ENCODE results near the gene CHST8. TPM values are rescaled to one million over a fixed set of nuclear protein-coding genes. Genes with fewer than 3 reads are reported as not detected.

Gene CHST8
- total RNA-seq, 1 donor from 2014 or later: not detected

DNA sequence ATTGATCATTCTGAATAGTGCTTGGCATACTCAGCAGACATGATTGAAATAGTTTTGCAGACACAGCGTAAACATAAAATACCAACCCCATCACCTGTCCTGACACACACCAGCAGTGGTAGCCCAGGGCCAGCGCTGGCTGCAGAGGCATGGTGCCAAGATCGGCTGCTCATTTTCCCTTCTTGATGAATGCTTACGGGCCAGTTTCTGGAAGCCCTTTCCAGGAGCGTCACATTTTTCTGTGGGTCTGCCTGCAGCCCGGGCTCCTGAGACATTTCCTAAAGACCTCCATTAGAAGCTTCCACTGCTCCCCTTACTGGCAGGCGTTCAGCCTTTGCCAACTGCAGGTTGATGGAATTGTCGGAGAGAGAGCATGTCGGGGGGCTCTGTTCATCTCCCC is 48.6 kb downstream of the CHST8 start:
- no peaks in the 10 kb centered on the region for H3K4me1 ChIP-seq (ENCODE audit: insufficient read depth, low read length)
- no peaks in the 10 kb centered on the region for H3K79me2 ChIP-seq (ENCODE audit: insufficient read depth, low read length)
- no peak for DNase-seq (ENCODE audit: low read depth)

DNA sequence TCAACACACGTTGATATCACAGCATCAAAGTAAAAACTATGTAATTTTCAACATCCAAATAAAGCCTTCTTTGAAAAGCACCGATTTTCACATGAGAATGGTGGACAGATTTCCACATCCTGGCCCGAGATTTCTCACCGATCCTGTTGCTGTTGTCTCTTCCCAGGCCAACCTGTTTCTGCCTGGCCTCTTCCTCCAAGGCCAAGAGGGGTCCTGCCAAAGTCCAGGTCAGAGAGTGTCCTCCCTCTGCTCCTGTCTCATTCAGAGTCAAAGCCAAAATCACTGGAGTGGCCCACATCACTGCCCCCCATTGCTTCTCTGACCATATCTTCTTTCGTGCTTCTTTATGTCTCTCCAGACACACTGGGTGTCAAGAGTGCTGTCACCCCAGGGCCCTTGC is 49.5 kb downstream of the CHST8 start:
- no peak overlapping the region for H3K27ac ChIP-seq (ENCODE audit: low read depth, low read length)
- Mint-ChIP-seq H3K27me3 (ENCODE audit: low read depth, unreplicated experiment) (peaks cover 64% of the 10 kb centered on the region), H3K9me3 (ENCODE audit: unreplicated experiment) (peaks cover 6% of the 10 kb centered on the region), H3K27ac (ENCODE audit: unreplicated experiment) (no peak overlapping the region), H3K36me3 (ENCODE audit: low read depth, unreplicated experiment) (no peaks in the 10 kb centered on the region), H3K4me3 (ENCODE audit: unreplicated experiment) (no peak overlapping the region), H3K4me1 (ENCODE audit: low read depth, unreplicated experiment) (peaks cover 1% of the 10 kb centered on the region)
- no peak for TF ChIP-seq EZH2 (IDR thresholded peaks at IDR 0.05; ENCODE audit: insufficient read depth, low read length)
- TF ChIP-seq, protein P1, sequence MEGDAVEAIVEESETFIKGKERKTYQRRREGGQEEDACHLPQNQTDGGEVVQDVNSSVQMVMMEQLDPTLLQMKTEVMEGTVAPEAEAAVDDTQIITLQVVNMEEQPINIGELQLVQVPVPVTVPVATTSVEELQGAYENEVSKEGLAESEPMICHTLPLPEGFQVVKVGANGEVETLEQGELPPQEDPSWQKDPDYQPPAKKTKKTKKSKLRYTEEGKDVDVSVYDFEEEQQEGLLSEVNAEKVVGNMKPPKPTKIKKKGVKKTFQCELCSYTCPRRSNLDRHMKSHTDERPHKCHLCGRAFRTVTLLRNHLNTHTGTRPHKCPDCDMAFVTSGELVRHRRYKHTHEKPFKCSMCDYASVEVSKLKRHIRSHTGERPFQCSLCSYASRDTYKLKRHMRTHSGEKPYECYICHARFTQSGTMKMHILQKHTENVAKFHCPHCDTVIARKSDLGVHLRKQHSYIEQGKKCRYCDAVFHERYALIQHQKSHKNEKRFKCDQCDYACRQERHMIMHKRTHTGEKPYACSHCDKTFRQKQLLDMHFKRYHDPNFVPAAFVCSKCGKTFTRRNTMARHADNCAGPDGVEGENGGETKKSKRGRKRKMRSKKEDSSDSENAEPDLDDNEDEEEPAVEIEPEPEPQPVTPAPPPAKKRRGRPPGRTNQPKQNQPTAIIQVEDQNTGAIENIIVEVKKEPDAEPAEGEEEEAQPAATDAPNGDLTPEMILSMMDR (IDR thresholded peaks at IDR 0.05; ENCODE audit: insufficient read depth, low read depth, low read length): no peak
- peaks cover 6% of the 10 kb centered on the region for H3K27me3 ChIP-seq (ENCODE audit: insufficient read depth, low read length)
- no peaks in the 10 kb centered on the region for H3K4me1 ChIP-seq (ENCODE audit: insufficient read depth, low read length)
- H3K4me2 ChIP-seq (ENCODE audit: low read length): no peak overlapping the region
- no peaks in the 10 kb centered on the region for H3K79me2 ChIP-seq (ENCODE audit: insufficient read depth, low read length)
- FAIRE-seq: no peak
- no peaks in the 10 kb centered on the region for H3K9me3 ChIP-seq (ENCODE audit: insufficient read depth, low read depth, low read length)
- H4K20me1 ChIP-seq (ENCODE audit: insufficient read depth, low read length): no peaks in the 10 kb centered on the region
- H3K9ac ChIP-seq (ENCODE audit: low read length): no peak overlapping the region
- H3K4me3 ChIP-seq (ENCODE audit: insufficient read depth, low read depth, low read length): no peak overlapping the region
- H2AFZ ChIP-seq (ENCODE audit: low read depth, low read length): no peak overlapping the region
- no peak for DNase-seq (ENCODE audit: low read depth)
- no peaks in the 10 kb centered on the region for H3K36me3 ChIP-seq (ENCODE audit: insufficient read depth, low read length)

More for the DNA sequence above, 48.6 kb downstream of the CHST8 start:
- no peak overlapping the region for H3K4me3 ChIP-seq (ENCODE audit: insufficient read depth, low read depth, low read length)
- no peak overlapping the region for H3K27ac ChIP-seq (ENCODE audit: low read depth, low read length)
- H3K9me3 ChIP-seq (ENCODE audit: insufficient read depth, low read depth, low read length): no peaks in the 10 kb centered on the region
- no peak overlapping the region for H3K4me3 Mint-ChIP-seq (ENCODE audit: unreplicated experiment)
- peaks cover 60% of the 10 kb centered on the region for H3K27me3 Mint-ChIP-seq (ENCODE audit: low read depth, unreplicated experiment)
- no peak overlapping the region for H3K27ac Mint-ChIP-seq (ENCODE audit: unreplicated experiment)
- peaks cover 6% of the 10 kb centered on the region for H3K27me3 ChIP-seq (ENCODE audit: insufficient read depth, low read length)
- no peak overlapping the region for H2AFZ ChIP-seq (ENCODE audit: low read depth, low read length)
- H3K4me1 Mint-ChIP-seq (ENCODE audit: low read depth, unreplicated experiment): peaks cover 1% of the 10 kb centered on the region
- no peaks in the 10 kb centered on the region for H3K36me3 ChIP-seq (ENCODE audit: insufficient read depth, low read length)
- H3K9ac ChIP-seq (ENCODE audit: low read length): no peak overlapping the region
- no peaks in the 10 kb centered on the region for H3K36me3 Mint-ChIP-seq (ENCODE audit: low read depth, unreplicated experiment)
- no peak overlapping the region for H3K4me2 ChIP-seq (ENCODE audit: low read length)
- no peak for FAIRE-seq
- H4K20me1 ChIP-seq (ENCODE audit: insufficient read depth, low read length): no peaks in the 10 kb centered on the region
- TF ChIP-seq, protein P1 (IDR thresholded peaks at IDR 0.05; ENCODE audit: insufficient read depth, low read depth, low read length): no peak
- TF ChIP-seq EZH2 (IDR thresholded peaks at IDR 0.05; ENCODE audit: insufficient read depth, low read length): no peak
- peaks cover 6% of the 10 kb centered on the region for H3K9me3 Mint-ChIP-seq (ENCODE audit: unreplicated experiment)

DNA sequence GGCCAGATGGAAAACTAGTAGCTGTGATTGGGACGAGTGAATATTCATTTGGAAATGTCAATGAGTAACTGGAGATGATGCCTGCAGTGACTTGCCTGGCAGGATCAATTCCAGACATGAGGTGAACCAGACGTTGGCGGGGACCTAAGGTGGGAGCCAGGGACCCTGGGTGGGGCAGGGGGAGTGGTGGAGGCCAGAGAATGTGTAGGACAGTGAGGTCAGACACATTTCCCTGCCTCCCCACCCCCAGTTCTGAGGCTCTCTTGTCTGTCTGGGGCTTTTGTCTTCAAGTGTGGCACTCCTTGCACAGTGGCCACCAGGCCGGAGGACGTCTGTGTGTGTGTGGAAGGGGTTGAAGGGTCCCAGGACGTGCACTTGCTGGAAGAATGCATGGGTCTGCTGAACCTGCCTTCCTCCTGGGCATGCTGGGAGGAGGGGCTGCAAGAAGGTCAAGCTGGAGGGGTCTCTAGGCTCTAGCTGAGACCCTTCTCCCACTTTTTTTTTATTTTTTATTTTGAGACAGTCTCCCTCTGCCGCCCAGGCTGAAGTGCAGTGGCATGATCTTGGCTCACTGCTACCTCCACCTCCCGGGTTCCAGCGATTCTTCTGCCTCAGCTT is 51.6 kb downstream of the CHST8 start:
- no peak overlapping the region for H2AFZ ChIP-seq (ENCODE audit: low read depth, low read length)
- H3K36me3 ChIP-seq (ENCODE audit: insufficient read depth, low read length): no peaks in the 10 kb centered on the region
- TF ChIP-seq EZH2 (IDR thresholded peaks at IDR 0.05; ENCODE audit: insufficient read depth, low read length): no peak
- TF ChIP-seq, protein P1 (IDR thresholded peaks at IDR 0.05; ENCODE audit: insufficient read depth, low read depth, low read length): no peak
- no peak overlapping the region for H3K27ac ChIP-seq (ENCODE audit: low read depth, low read length)
- Mint-ChIP-seq H3K4me3 (ENCODE audit: unreplicated experiment) (no peak overlapping the region), H3K4me1 (ENCODE audit: low read depth, unreplicated experiment) (peaks cover 1% of the 10 kb centered on the region), H3K27me3 (ENCODE audit: low read depth, unreplicated experiment) (peaks cover 66% of the 10 kb centered on the region), H3K27ac (ENCODE audit: unreplicated experiment) (no peak overlapping the region), H3K9me3 (ENCODE audit: unreplicated experiment) (peaks cover 3% of the 10 kb centered on the region), H3K36me3 (ENCODE audit: low read depth, unreplicated experiment) (no peaks in the 10 kb centered on the region)
- no peaks in the 10 kb centered on the region for H3K9me3 ChIP-seq (ENCODE audit: insufficient read depth, low read depth, low read length)
- no peaks in the 10 kb centered on the region for H4K20me1 ChIP-seq (ENCODE audit: insufficient read depth, low read length)
- H3K79me2 ChIP-seq (ENCODE audit: insufficient read depth, low read length): no peaks in the 10 kb centered on the region
- no peaks in the 10 kb centered on the region for H3K4me1 ChIP-seq (ENCODE audit: insufficient read depth, low read length)
- H3K27me3 ChIP-seq (ENCODE audit: insufficient read depth, low read length): peaks cover 6% of the 10 kb centered on the region
- no peak overlapping the region for H3K4me2 ChIP-seq (ENCODE audit: low read length)
- FAIRE-seq: no peak
- H3K4me3 ChIP-seq (ENCODE audit: insufficient read depth, low read depth, low read length): no peak overlapping the region
- DNase-seq (ENCODE audit: low read depth): no peak
- no peak overlapping the region for H3K9ac ChIP-seq (ENCODE audit: low read length)
